Measurements from ENCODE around the gene ZNF568.

DNA sequence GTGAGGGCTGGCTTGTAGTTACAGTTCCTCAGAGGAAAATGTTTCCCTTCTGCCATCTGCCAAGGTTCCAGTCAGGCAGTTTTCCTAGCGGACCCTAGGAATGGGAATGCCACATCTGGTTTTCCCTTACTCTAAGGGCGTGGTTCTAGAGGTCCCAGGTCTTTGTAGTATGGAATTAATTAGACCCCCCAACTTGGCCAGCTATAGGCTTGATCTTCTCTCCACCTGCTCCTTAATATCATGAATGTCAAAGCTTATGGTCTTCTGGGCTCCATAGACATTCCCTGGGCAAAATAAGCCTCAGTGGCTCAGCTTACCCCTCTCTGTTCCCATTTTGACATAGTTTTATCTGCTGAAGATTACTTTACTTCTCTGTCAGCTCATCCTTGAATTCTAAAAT, 70.0 kb downstream of the ZNF568 start:
- TF ChIP-seq, protein P1, sequence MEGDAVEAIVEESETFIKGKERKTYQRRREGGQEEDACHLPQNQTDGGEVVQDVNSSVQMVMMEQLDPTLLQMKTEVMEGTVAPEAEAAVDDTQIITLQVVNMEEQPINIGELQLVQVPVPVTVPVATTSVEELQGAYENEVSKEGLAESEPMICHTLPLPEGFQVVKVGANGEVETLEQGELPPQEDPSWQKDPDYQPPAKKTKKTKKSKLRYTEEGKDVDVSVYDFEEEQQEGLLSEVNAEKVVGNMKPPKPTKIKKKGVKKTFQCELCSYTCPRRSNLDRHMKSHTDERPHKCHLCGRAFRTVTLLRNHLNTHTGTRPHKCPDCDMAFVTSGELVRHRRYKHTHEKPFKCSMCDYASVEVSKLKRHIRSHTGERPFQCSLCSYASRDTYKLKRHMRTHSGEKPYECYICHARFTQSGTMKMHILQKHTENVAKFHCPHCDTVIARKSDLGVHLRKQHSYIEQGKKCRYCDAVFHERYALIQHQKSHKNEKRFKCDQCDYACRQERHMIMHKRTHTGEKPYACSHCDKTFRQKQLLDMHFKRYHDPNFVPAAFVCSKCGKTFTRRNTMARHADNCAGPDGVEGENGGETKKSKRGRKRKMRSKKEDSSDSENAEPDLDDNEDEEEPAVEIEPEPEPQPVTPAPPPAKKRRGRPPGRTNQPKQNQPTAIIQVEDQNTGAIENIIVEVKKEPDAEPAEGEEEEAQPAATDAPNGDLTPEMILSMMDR (IDR thresholded peaks at IDR 0.05): no peak
- TF ChIP-seq EP300 (IDR thresholded peaks at IDR 0.05): no peak
